RPMI8226 (cell line): ENCODE measurements around the gene CPT1C.

ENCODE experiments used
- DNase-seq: peaks from one replicate; pipeline ENCODE4 v3.0.0-alpha.2; 2015

CPT1C gene

GRCh38 chr19:49662011-49662410 is 28.9 kb upstream of the CPT1C start:
- DNase-seq = no peak

DNA sequence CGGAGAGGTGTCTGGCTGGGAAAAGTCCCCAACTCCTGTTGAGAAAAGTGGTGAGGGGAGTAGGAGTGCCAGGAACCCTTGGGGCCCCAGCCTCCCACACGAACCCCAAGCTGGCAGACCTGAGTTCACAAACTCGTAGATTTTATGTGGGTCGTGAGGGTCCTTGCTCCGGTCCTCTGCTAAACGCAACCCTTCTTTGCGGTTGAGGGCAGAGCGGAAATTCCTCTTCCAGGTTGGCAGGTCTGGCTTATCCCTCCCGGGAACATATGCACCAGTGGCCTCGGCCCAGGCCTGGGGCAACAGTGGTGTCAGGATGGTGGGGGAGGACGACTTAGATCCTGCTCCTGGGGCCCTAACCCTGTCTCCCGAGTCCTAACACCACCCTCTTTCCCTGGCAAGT is 27.7 kb upstream of the CPT1C start:
- no peak for DNase-seq

DNA sequence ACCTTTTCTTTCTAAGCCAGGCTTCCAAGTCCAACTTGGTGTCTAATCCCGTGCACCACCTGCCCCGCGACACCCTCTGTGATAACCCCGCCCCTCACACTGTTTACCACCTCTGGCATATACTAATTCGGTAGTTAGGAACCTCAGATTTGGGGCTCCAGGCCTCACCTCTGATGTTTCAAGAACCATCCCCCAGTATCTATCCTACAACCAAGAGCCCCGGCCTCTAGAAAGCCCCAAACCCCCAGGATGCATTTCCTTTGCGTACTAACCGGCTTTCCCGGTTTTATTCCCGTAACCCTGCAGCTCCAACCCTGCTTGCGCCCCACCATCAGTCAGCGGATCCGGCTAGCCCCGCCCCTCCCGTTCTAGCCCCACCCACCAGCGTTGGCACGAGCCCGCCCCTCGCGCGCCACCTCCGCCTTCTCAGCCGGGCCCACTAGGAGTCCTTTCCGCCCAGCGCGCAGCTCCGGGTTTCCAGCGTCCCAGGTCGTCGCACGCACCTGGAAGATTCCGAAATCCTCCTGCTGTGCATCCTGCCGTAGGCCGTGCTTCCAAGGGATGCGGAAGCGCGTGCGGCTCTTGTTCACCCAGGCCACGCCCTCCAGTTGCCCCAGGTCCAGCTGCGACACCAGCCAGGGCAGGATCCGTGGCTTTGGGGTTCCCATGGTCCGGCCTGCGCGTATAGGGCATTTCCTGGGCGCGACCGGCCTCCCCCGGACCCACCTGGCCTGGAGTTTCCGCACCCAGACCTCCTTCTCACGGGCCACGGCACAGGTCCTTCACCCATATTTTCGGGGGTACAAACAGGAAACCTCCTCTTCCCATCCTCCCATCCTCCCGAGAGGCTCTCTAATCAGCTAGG is 26.5 kb upstream of the CPT1C start:
- DNase-seq = peak; percentile 88

DNA sequence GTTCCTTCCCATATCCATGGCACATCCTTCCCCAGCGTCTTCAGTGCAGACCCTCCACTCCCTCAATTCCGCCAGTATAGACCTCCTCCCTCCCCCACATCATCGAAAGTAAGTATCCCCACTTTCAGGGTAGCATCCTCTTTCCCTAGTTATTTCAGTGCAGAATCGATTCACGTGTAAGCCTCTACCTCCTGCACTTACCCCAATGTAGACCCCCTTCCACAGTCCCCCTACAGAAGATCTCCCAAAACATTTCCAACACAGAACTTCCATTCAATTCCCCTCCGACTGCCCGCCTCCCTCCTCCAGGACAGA is 25.9 kb upstream of the CPT1C start:
- no peak for DNase-seq

DNA sequence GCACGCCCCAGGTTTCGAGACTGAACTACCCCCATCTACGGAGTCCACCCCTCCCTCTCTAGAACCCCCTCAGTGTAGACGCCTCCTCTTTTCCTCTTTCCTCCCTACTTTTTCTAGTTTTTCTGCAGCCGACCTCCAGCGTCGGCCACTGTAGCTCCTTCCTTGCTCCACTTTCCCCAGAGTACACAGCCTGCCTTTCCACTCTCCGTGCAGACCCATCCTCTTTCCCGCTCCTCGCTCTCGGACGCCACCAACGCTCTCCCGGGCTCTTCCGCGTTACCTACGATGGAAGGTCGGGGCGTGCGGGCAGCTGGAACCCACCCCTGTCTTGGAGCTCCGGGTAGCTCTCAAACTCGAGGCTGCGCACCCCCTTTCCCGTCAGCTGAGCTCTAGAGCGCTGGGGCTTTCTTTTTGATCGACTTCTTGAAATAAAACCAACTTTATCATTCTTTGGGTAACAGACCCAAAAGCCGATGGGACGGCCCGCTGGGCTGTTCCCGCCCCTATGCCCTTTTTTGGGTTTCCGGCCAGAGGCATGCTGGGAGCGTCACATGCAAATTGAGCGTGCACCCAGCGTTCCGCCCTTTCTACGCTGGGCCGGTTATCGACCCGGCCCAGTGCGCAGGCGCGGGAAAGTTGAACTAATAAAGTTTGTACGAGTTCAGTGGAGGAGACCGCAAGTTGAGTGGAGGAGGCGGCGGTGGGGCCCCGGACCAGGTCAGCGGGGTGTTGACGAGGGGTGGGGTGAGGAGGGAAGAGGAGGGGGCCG is 25.4 kb upstream of the CPT1C start, which contains the start of the genes BCL2L12 and IRF3:
Gene BCL2L12 (plus strand): TSS at position 583 of the 769 bp plus-strand sequence. CDS start 760 bp downstream, outside the sequence.
Gene IRF3 (minus strand): TSS at position 507 of the 769 bp plus-strand sequence. CDS start 1,019 bp downstream, outside the sequence.
- peak; percentile 99 for DNase-seq

DNA sequence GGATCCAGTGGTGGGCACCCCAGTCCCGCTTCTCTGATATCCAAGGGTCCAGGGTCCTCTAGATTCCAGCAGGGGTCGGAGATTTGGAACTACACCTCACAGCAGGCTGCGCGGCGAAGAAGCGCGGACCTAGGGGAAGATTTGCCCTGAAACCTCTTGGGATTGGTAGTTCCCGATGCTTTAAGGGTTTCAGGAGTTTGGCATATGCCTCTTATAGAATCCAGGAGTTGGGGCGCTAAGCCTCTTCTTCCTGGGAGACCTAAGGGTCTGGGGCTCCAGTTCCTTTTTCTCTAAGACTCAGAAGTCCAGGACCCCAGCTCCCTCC is 24.8 kb upstream of the CPT1C start:
- DNase-seq = no peak

DNA sequence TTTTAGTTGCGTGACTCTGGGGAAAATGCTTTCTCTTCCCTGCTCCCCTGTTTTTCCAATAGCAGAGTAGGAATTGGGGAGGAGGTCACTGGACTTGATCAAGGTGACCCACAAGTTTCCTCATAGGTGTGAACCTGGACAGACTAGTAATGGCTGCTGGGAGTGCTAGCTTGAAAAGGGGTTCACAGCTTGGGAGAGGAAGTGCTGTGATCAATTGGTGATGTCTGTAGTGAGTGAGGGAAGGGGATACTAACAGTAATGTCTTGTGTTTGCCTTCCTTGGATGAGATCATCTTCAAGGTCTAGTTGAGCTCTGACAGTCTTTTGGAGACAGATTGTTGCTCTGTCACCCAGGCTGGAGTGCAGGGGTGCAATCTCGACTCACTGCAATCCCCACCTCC is 23.4 kb upstream of the CPT1C start:
- DNase-seq = no peak

DNA sequence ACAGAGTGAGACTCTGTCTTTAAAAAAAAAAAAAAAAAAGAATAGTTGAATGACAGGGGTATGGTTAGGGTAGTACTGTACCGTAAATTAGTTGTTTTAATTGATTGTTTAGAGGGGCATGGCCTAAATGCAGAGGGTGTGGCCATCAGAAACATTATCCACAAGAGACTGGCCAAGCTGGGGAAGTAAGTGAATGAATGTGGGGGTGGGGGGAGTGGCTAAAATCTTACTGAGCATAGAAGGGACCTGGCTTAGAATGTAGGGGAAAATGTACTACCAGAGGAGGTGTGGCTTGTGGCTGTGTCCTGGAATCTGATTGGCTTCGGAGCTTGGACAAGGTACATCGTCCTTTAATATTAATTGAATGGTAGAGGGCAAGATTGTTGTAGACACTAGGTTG is 21.4 kb upstream of the CPT1C start:
- no peak for DNase-seq

DNA sequence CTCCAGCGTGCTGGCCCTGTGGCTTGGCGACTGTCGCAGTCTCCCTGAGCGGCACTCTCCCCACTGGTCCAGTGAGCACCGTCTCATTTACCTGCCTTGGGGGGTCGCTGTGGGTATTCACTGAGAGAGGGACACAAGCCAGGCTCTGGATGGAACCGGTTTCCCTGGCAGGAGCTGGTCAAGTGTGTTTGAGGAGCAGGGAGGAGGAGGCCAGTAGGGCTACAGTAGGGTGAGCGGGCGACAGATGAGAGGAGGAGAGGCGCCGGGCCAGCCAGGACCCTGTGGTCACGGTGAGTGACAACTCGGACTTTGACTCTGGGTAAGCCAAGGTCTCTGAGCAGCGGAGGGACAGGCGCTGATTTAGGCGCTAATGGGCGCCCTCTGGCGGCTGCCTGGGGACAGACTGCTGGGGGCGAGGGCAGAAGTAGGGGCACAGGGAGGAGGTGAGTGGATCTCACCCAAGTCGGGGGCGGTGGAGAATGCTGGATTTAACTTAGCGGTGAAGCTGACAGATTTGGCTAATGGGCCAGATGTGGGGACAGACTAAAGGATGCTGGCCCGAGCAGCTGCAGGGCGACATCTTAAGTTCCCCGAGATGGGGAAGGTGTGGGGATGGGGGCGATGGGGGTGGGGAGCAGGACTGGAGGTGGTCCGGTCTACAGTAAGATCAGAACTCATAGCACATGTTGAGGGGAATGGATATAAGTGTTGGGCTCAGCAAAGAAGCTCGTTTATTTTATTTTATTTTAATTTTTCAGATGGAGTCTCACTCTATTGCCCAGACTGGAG is 18.6 kb upstream of the CPT1C start:
- DNase-seq = peak; percentile 81

GRCh38 chr19:49676136-49676783 is 14.7 kb upstream of the CPT1C start:
- DNase-seq = peak; percentile 91

GRCh38 chr19:49676784-49677230 is 14.1 kb upstream of the CPT1C start:
- peak; percentile 99 for DNase-seq

- DNase-seq = peak; percentile 63
Observed at GRCh38 chr19:49677231-49677900, 13.6 kb upstream of the CPT1C start, which contains the start of gene PRMT1. Gene PRMT1 (plus strand): TSS chr19:49677271. CDS start chr19:49677281, 10 bp downstream.

DNA sequence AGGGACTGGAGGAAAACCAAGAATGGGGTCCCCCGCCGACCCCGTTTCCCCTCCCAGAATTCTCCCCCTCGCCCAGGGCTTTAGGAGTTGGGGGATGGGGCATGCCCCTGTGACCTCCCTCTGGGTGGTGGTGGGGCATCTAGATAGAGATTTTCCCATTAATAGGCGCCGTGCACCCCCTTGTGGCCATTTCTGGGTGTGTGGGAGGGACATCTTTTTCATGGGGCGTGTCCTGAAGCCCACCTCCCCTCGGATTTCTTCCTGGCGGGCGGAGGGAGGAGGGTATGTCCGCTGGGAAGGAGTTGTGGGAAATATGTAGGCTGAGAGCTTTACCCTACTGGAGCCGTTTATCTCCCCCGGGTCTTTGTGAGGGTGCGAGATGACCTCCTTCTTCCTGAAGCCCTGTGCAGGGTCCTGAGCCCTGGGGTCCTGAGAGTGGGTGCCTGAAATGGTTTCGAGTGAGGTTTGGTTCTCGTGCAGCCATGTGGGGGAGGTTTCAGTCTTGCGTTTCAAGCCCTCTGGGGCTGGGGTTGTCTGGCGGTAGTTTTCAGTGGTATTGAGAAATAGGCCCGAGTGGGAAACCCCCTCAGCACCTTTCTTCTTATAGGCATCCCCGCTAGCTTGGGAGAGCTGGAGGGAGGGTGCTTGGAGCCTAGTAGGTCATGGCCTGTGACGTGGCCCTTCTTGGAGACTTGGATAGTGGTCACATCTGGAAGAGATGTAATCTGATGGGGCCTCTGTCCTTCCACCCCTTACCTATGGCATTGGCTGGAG is 12.8 kb upstream of the CPT1C start:
- DNase-seq = peak; percentile 86

GRCh38 chr19:49678985-49679770 is 11.7 kb upstream of the CPT1C start:
- no peak for DNase-seq

DNA sequence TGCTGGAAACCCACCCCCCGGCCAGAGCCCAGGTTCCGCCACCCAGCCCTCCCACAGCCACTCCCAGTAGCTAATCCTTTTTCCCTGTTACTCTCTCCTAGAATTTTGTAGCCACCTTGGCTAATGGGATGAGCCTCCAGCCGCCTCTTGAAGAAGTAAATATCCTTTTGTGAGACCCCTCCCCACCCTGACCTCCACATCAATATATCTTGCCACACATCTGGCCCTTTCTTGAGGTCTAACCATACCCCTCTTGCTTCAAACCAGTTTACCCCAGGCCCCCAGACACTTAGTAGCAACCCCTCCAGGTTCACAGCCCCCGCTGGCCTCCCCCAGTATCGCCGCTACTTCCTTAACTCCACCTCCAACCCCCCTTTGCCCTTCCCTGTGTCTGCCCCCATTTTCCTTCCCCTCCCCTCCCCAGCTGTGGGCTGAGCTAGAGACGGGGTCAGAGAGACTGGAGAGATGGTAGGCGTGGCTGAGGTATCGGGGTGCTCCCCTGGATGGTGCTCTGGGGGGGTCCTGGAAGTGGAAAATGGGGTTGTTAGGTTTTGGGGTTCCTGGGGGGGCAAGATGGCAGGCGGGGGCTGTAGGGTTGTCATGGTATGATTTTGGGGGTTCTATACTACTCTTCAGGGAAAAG is 11.0 kb upstream of the CPT1C start:
- DNase-seq = no peak

DNA sequence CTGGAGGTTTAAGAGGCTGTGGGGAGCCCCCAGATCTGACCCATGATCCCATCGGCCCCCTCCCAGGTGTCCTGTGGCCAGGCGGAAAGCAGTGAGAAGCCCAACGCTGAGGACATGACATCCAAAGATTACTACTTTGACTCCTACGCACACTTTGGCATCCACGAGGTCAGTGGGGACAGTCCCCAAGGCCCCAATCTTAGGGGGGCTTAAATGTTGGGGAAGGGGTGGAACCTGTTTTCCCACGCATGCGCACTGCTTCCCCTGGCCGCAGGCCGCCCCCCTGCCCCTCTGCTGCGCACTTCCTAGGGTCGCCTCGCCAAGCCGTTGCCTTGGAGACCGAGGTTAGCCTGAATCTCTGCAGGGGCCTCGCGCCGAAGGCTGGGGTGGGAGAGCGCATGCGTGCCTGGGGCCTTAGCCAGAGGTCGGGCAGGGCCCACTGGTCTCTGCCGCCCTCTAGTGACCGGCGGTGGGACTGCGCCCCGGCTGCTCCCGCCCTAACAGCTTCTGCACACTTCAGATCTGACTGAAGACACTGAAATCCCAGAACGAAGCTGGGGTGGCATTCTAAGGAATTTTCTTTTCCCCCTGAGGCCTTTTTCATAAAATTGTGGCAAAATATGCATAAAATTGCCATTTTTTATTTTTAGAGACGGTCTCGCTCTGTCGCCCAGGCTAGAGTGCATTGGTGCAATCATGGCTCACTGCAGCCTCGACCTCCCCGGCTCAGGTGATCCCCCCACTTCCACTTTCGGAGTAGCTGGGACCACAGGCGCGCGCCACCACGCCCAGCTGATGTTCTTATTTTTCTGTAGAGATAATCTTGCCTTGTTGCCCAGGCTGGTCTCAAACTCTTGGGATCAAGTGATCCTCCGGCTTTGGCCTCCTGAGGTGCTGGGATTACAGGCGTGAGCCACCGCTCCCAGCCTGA is 10.2 kb upstream of the CPT1C start:
- peak; percentile 89 for DNase-seq

DNA sequence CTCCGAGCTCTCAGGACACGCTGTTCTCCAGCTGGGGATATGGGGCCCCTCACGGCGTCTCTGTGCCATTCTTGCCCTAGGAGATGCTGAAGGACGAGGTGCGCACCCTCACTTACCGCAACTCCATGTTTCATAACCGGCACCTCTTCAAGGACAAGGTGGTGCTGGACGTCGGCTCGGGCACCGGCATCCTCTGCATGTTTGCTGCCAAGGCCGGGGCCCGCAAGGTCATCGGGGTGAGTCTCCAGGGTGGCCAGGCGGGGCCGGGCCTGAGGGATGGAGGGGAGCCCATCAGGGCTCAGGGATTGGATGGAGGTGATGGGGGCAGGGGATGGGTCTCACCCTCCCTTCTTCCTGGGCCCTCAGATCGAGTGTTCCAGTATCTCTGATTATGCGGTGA is 9.1 kb upstream of the CPT1C start:
- DNase-seq = no peak

- no peak for DNase-seq
Observed at GRCh38 chr19:49682274-49682673, 8.6 kb upstream of the CPT1C start.

GRCh38 chr19:49683814-49684250 is 7.1 kb upstream of the CPT1C start:
- no peak for DNase-seq
